ENCODE results near the gene SMIM45.

The SMIM45 gene

GRCh38 chr22:41975299-41976069 lies 23.5 kb downstream of the SMIM45 start:
- H3K4me3 ChIP-seq (replicated peaks; ENCODE audit: low read depth, low read length), result no peak overlapping the region
- DNase-seq (ENCODE audit: low read depth), result no peak
- no peak for TF ChIP-seq CTCF (IDR thresholded peaks at IDR 0.05; ENCODE audit: low read length, missing control alignments)

- no peak for TF ChIP-seq CTCF (IDR thresholded peaks at IDR 0.05; ENCODE audit: low read length, missing control alignments)
- no peak for DNase-seq (ENCODE audit: low read depth)
- H3K4me3 ChIP-seq (replicated peaks; ENCODE audit: low read depth, low read length), result no peak overlapping the region
Measured at GRCh38 chr22:41976070-41976901, 24.3 kb downstream of the SMIM45 start.

- DNase-seq (ENCODE audit: low read depth), result no peak
- H3K4me3 ChIP-seq (replicated peaks; ENCODE audit: low read depth, low read length), result no peak overlapping the region
- no peak for TF ChIP-seq CTCF (IDR thresholded peaks at IDR 0.05; ENCODE audit: low read length, missing control alignments)
Measured at GRCh38 chr22:41976961-41977566, 25.1 kb downstream of the SMIM45 start.

GRCh38 chr22:41978732-41979131 lies 26.8 kb downstream of the SMIM45 start:
- H3K4me3 ChIP-seq (replicated peaks; ENCODE audit: low read depth, low read length), result no peak overlapping the region
- DNase-seq (ENCODE audit: low read depth), result no peak
- TF ChIP-seq CTCF (IDR thresholded peaks at IDR 0.05; ENCODE audit: low read length, missing control alignments), result no peak

- no peak for DNase-seq (ENCODE audit: low read depth)
Measured at GRCh38 chr22:41979423-41980250, 27.7 kb downstream of the SMIM45 start.

More at GRCh38 chr22:41979423-41980250, 27.7 kb downstream of the SMIM45 start:
- no peak for TF ChIP-seq CTCF (IDR thresholded peaks at IDR 0.05; ENCODE audit: low read length, missing control alignments)
- H3K4me3 ChIP-seq (replicated peaks; ENCODE audit: low read depth, low read length), result no peak overlapping the region

Data from fibroblast of pulmonary artery (primary cell).